K562 (cell line): Measurements from ENCODE around the gene EHBP1. TPM values are rescaled to one million over a fixed set of nuclear protein-coding genes. Genes with fewer than 3 reads are reported as not detected.

Source experiments
- BACH1 ChIP-seq: fragments of 200-800 bp; sonication (Bioruptor generic); IDR thresholded peaks from 2 replicates; pipeline ENCODE4 v1.6.1; 2016; ENCODE audit warnings: missing genetic modification characterization, missing compliant biosample characterization
- EZH2 ChIP-seq: IDR thresholded peaks from 2 replicates; pipeline ENCODE4 v1.6.1; 2012; ENCODE audit warnings: low read depth, mild to moderate bottlenecking, inconsistent platforms, low read length, borderline replicate concordance
- HMG20B ChIP-seq: fragments of 250-450 bp; sonication (Bioruptor Pico); IDR thresholded peaks from 2 replicates; pipeline ENCODE4 v1.5.0; 2021; ENCODE audit warnings: mild to moderate bottlenecking
- NONO ChIP-seq, 2 experiments: fragments of 200-400 bp in 1 of 2; fragments of 450-650 bp in 1 of 2; formaldehyde crosslinking in 1 of 2; IDR thresholded peaks; 2 replicates each; pipeline ENCODE4 v1.6.1; 2017; ENCODE audit warnings: low read depth in 2 of 2, mild to moderate bottlenecking in 2 of 2, moderate library complexity in 2 of 2, low read length in 1 of 2
- RAD21 ChIP-seq, 2 experiments: fragments of 250-450 bp in 1 of 2; fragments of 450-650 bp in 1 of 2; sonication (Bioruptor Pico) in 1 of 2; formaldehyde crosslinking in 1 of 2; IDR thresholded peaks in 1 of 2; conservative IDR thresholded peaks in 1 of 2; 2 replicates each; pipeline versions ENCODE4 v1.4.0 to v1.8.0; 2020 to 2022; ENCODE audit warnings: mild to moderate bottlenecking in 2 of 2, moderate library complexity in 1 of 2
- SIN3A ChIP-seq, 2 experiments: fragments of 150-350 bp in 1 of 2; IDR thresholded peaks; 2 replicates each; pipeline ENCODE4 v1.6.1; 2011 to 2016; ENCODE audit warnings: borderline replicate concordance in 2 of 2, low read depth in 2 of 2, low read length in 2 of 2, mild to moderate bottlenecking in 2 of 2, moderate library complexity in 2 of 2; ENCODE audit not compliant: control insufficient read depth in 1 of 2
- SIX5 ChIP-seq, 2 experiments: IDR thresholded peaks; 2 replicates each; pipeline ENCODE4 v1.6.1; 2011; ENCODE audit warnings: low read length in 2 of 2, borderline replicate concordance in 1 of 2, low read depth in 1 of 2, mild to moderate bottlenecking in 1 of 2, moderate library complexity in 1 of 2; ENCODE audit not compliant: insufficient read depth in 1 of 2
- SNIP1 ChIP-seq: fragments of 450-650 bp; IDR thresholded peaks from 2 replicates; pipeline ENCODE4 v1.7.1; 2017; ENCODE audit warnings: low read depth, mild to moderate bottlenecking
- SUPT5H ChIP-seq: fragments of 450-650 bp; IDR thresholded peaks from 2 replicates; pipeline ENCODE4 v1.6.1; 2016
- ZNF175 ChIP-seq: fragments of 200-800 bp; sonication (Bioruptor generic); IDR thresholded peaks from 2 replicates; pipeline ENCODE4 v1.6.1; 2016; ENCODE audit warnings: low read depth, mild to moderate bottlenecking, missing genetic modification characterization, missing compliant biosample characterization
- ZNF3 ChIP-seq: fragments of 250-450 bp; sonication (Bioruptor Pico); IDR thresholded peaks from 2 replicates; pipeline ENCODE4 v1.5.0; 2021; ENCODE audit warnings: mild to moderate bottlenecking, moderate library complexity
- polyA plus RNA-seq, 8 experiments: library from polyadenylated mRNA; depleted of rRNA in 4 of 8; stranded (reverse) in 5 of 8; unstranded in 3 of 8; fragments of >200 nt; fragmentation: Nextera tagmentation in 2 of 8; fragmentation: Illumina TruSeq in 1 of 8; extraction: Ambion mirVana in 2 of 8; extraction: Trizol in 1 of 8; gene quantifications; 2 replicates each; pipeline versions ENCODE4 v1.2.1 to v1.2.3, GENCODE V29; 2011 to 2014; ENCODE audit warnings: inconsistent platforms in 1 of 8, missing spikeins in 1 of 8
- total RNA-seq, 7 experiments: library from RNA; depleted of rRNA in 6 of 7; stranded (reverse); fragments of >200 nt in 6 of 7; fragmentation: Illumina TruSeq in 2 of 7; extraction: Trizol in 2 of 7; gene quantifications; 2 replicates each; pipeline versions ENCODE4 v1.2.1 to v1.2.3, GENCODE V29; 2011 to 2021; ENCODE audit warnings: low replicate concordance in 1 of 7
- TF ChIP-seq, protein P1 (sequence below): fragments of 450-650 bp; IDR thresholded peaks from 2 replicates; pipeline ENCODE4 v1.6.1; 2016; ENCODE audit warnings: mild to moderate bottlenecking, moderate library complexity
- TF ChIP-seq, protein P2 (sequence below): fragments of 250-450 bp; sonication (Bioruptor Pico); IDR thresholded peaks from 2 replicates; pipeline ENCODE4 v1.8.0; 2022; ENCODE audit warnings: moderate library complexity, mild to moderate bottlenecking, inconsistent platforms
- TF ChIP-seq, protein P3 (sequence below): sonication (generic); formaldehyde crosslinking; IDR thresholded peaks from 2 replicates; pipeline ENCODE4 v1.9.0; 2022; ENCODE audit warnings: mild to moderate bottlenecking, missing genetic modification reagents

The EHBP1 gene
- total and polyA plus RNA-seq, 9 of the 15 experiments (the other 6 are each of a cell fraction or from before 2014, with no cell fraction given): 8.9 to 26.6 (median 19.3) TPM

DNA sequence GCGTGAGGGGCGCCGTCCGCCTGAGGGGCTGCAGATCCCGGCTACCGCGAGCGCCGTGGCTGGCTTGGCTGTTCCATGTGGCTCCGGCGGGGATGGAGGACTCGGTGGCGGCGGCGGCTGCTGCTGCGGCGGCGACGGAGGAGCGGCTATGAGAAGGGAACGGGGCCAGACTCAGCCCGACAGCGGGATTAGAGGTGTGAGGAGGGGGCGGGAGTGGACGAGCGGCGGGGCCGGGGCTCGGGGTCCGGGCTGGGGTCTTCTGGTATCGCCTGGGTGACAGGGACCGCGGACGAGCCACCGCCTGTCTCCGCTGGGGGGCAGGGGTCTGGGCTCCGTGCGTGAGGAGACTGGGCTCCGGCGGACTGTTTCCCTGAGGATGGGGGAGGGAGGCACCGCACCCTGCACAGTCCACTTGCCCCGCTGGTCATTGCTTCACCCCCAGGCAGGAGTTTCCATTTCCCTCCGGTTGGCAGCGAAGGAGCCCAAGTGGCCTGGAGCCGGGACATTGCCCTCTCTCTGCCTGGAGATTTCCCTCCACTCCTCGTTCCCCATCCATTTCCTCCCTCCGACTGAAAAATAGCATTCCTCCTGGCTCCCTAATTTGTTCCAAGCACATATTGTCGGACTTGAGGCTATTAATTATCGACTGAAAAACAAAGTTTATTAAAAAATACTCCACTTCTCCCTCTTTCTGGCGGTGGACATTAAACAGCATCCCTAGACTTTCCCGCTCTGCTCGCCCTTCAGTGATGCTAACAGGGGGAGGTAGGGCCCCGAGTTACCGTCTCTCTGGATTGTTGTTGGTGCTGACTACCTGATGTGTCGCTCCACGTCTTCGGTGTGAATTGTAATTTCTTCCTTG, 577 bp downstream of the EHBP1 start (continued):
- TF ChIP-seq, protein P1, sequence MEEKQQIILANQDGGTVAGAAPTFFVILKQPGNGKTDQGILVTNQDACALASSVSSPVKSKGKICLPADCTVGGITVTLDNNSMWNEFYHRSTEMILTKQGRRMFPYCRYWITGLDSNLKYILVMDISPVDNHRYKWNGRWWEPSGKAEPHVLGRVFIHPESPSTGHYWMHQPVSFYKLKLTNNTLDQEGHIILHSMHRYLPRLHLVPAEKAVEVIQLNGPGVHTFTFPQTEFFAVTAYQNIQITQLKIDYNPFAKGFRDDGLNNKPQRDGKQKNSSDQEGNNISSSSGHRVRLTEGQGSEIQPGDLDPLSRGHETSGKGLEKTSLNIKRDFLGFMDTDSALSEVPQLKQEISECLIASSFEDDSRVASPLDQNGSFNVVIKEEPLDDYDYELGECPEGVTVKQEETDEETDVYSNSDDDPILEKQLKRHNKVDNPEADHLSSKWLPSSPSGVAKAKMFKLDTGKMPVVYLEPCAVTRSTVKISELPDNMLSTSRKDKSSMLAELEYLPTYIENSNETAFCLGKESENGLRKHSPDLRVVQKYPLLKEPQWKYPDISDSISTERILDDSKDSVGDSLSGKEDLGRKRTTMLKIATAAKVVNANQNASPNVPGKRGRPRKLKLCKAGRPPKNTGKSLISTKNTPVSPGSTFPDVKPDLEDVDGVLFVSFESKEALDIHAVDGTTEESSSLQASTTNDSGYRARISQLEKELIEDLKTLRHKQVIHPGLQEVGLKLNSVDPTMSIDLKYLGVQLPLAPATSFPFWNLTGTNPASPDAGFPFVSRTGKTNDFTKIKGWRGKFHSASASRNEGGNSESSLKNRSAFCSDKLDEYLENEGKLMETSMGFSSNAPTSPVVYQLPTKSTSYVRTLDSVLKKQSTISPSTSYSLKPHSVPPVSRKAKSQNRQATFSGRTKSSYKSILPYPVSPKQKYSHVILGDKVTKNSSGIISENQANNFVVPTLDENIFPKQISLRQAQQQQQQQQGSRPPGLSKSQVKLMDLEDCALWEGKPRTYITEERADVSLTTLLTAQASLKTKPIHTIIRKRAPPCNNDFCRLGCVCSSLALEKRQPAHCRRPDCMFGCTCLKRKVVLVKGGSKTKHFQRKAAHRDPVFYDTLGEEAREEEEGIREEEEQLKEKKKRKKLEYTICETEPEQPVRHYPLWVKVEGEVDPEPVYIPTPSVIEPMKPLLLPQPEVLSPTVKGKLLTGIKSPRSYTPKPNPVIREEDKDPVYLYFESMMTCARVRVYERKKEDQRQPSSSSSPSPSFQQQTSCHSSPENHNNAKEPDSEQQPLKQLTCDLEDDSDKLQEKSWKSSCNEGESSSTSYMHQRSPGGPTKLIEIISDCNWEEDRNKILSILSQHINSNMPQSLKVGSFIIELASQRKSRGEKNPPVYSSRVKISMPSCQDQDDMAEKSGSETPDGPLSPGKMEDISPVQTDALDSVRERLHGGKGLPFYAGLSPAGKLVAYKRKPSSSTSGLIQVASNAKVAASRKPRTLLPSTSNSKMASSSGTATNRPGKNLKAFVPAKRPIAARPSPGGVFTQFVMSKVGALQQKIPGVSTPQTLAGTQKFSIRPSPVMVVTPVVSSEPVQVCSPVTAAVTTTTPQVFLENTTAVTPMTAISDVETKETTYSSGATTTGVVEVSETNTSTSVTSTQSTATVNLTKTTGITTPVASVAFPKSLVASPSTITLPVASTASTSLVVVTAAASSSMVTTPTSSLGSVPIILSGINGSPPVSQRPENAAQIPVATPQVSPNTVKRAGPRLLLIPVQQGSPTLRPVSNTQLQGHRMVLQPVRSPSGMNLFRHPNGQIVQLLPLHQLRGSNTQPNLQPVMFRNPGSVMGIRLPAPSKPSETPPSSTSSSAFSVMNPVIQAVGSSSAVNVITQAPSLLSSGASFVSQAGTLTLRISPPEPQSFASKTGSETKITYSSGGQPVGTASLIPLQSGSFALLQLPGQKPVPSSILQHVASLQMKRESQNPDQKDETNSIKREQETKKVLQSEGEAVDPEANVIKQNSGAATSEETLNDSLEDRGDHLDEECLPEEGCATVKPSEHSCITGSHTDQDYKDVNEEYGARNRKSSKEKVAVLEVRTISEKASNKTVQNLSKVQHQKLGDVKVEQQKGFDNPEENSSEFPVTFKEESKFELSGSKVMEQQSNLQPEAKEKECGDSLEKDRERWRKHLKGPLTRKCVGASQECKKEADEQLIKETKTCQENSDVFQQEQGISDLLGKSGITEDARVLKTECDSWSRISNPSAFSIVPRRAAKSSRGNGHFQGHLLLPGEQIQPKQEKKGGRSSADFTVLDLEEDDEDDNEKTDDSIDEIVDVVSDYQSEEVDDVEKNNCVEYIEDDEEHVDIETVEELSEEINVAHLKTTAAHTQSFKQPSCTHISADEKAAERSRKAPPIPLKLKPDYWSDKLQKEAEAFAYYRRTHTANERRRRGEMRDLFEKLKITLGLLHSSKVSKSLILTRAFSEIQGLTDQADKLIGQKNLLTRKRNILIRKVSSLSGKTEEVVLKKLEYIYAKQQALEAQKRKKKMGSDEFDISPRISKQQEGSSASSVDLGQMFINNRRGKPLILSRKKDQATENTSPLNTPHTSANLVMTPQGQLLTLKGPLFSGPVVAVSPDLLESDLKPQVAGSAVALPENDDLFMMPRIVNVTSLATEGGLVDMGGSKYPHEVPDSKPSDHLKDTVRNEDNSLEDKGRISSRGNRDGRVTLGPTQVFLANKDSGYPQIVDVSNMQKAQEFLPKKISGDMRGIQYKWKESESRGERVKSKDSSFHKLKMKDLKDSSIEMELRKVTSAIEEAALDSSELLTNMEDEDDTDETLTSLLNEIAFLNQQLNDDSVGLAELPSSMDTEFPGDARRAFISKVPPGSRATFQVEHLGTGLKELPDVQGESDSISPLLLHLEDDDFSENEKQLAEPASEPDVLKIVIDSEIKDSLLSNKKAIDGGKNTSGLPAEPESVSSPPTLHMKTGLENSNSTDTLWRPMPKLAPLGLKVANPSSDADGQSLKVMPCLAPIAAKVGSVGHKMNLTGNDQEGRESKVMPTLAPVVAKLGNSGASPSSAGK: 0 out of 2 replicates have a peak, but pooled peaks have one; percentile 9
- no peak for TF ChIP-seq ZNF3 (CRISPR knock-in tag)
- TF ChIP-seq NONO (IDR thresholded peaks at IDR 0.05; ENCODE audit: low read depth in 2 of 2, low read length in 1 of 2): peak in 1 of 2 experiments; percentile 63; a peak in 1 of 4 replicates
- TF ChIP-seq BACH1 (tag): no peak
- TF ChIP-seq, protein P2, sequence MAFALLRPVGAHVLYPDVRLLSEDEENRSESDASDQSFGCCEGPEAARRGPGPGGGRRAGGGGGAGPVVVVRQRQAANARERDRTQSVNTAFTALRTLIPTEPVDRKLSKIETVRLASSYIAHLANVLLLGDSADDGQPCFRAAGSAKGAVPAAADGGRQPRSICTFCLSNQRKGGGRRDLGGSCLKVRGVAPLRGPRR (CRISPR knock-in tag): no peak
- TF ChIP-seq RAD21 (CRISPR knock-in tag; conservative IDR thresholded peaks at IDR 0.05 in 1 of 2, IDR thresholded peaks at IDR 0.05 in 1 of 2): peak in 1 of 2 experiments; percentile 35; a peak in 2 of 4 replicates
- TF ChIP-seq HMG20B (CRISPR knock-in tag): no peak
- no peak for TF ChIP-seq EZH2
- TF ChIP-seq SIN3A (IDR thresholded peaks at IDR 0.05; ENCODE audit: borderline replicate concordance in 2 of 2, control insufficient read depth in 1 of 2, low read depth in 2 of 2, low read length in 2 of 2): no peak; a peak in 1 of 4 replicates
- TF ChIP-seq ZNF175 (CRISPR knock-in tag): no peak
- TF ChIP-seq SUPT5H: 0 out of 2 replicates have a peak, but pooled peaks have one; percentile 38
- TF ChIP-seq SNIP1: no peak
- no peak for TF ChIP-seq SIX5 (IDR thresholded peaks at IDR 0.05; ENCODE audit: borderline replicate concordance in 1 of 2, insufficient read depth in 1 of 2, low read depth in 1 of 2, low read length in 2 of 2)
- TF ChIP-seq, protein P3, sequence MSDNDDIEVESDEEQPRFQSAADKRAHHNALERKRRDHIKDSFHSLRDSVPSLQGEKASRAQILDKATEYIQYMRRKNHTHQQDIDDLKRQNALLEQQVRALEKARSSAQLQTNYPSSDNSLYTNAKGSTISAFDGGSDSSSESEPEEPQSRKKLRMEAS: peak; percentile 38; the same call in 1 of the 2 replicates
